Bone marrow (tissue), 2 donors: ENCODE data around the gene COQ8B.

Experiments used
- DNase-seq, 2 donors: peaks; one replicate each; lab custom pipeline; 2025; lab: John Stamatoyannopoulos, UW

The COQ8B gene

GRCh38 chr19:40717880-40718773 is 1.4 kb upstream of the COQ8B start:
- DNase-seq: no peak

GRCh38 chr19:40717325-40717879 is 716 bp upstream of the COQ8B start:
- DNase-seq: no peak

DNA sequence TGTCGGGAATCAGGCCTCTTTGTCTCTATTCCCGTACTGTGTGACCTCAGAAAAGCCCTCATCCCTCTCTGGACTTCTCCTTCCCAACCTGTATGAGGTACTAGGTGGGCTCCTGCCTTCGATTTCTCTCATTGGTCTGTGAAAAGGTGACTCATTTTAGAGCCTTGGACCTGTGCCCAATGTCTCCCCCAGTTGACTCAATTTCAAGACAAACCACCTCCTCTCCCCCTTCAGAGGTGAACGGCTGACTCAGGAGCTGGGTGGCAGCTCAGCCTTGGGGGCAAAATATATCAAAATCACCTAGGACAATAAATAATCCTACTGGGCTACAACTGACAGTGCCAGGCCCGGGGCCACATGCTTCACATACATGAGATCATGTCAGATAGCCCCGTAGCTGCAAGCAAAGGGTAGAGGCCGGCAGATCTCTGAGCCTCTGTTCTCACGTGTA is 630 bp downstream of the COQ8B start:
- DNase-seq: peak in 1 of 2 donors; percentile 7

- DNase-seq: peak; percentile 73 to 89
Measured at GRCh38 chr19:40714441-40715299, 2.0 kb downstream of the COQ8B start.

- DNase-seq: no peak
Measured at GRCh38 chr19:40713939-40714338, 2.7 kb downstream of the COQ8B start.

GRCh38 chr19:40709817-40710216 is 6.9 kb downstream of the COQ8B start:
- DNase-seq: no peak

DNA sequence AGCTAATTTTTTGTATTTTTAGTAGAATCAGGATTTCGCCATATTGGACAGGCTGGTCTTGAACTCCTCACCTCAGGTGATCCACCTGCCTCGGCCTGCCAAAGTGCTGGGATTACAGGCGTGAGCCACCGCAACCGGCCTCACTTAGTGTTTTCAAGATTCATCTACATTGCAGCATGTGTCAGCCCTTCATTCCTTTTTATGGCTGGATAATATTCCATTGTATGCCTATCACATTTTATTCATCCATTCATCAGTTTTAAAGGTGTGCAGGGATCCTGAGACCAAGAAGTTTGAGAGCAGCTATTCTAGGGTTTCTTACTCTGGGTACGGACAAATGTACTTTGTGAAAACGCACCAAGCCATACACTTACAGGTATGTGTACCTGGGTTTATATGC is 9.1 kb downstream of the COQ8B start:
- no peak for DNase-seq

- DNase-seq: no peak
Measured at GRCh38 chr19:40705950-40706619, 10.6 kb downstream of the COQ8B start.

DNA sequence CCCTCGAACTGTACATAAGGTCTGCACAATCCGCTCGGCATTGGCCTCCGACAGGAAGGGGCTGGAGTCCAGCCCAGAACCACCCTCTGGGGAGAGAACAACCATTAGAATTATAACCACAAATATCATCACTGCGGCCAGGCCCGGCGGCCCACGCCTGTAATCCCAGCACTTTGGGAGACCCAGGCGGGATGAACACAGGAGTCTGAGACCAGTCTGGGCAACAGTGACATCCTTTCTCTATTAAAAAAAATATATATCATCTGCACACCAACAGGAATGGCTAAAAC is 11.4 kb downstream of the COQ8B start:
- no peak for DNase-seq

DNA sequence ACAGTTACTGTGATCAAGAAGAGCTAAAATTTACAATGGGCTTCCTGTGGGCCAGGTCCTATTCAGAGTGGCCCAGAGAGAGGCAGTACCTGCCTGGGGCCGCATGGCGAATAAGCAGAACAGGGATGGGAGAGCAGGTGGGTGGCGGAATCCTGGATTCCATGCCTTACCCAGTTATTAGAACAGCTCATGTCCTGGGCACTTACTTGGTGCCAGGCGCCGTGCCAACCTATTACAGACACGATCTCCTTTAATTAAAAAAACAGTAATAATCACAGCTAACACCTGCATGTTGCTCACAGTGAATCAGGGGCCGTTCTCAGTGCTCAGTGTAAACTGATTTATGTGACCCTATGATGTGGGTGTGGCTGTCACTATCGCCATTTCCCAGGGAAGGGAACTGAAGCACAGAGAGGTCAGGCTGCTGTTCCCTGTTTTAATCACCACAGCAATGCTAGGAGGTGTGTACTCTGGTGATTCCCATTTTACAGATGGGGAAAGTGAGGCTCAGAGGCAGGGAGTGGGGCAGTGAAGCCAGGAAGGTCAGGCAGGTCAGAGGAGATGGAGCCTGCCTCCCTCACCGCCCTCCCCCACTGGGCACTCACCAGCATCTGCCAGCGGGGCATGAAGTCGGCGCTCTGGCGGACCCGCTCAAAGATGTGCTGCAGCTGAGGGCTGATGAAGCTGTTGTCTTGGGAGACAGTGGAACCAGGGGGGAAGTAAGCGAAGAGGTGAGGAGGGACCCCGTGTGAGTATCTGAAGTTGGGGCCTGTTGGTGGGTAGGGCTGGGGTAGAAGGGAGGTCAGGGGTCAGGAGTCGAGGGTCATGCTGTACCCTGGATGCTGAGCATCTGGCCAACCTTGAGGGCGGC is 12.0 kb downstream of the COQ8B start:
- DNase-seq: no peak

DNA sequence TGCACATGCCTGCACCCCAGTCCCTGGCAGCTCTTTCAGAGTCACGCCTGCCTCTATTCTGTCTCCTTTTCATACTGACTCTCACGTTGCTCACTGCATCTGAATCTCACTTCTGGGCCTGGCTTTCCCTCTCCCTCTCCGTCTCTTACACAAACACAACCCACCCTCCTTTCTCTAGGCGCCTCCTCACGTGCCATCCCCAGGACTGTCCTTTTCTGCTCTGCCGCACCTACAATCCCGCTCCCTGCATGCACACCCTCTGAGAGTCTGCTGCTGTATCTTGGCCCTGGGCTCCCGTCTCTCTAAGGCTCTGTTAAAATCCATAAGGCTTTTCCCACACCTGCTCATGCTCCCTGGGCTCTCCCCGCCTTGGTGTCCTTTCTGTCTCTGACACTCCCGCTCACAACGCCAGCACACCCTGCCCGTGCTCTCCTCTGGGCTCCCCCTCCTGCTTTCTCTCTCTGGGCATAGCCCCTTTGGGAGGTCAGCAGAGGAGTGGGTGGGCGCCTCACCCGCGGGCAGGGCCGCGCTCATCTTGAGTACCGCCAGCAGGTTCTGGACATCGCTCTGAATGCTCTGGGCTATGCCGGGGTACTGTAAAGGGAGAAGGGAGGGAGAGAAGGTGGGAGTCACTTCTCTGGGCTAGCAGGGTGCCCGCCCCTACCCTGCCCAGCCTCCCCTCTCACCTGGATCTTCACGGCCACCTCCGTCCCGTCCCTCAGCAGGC is 13.5 kb downstream of the COQ8B start:
- DNase-seq: no peak

GRCh38 chr19:40702337-40703012 is 14.2 kb downstream of the COQ8B start:
- no peak for DNase-seq

DNA sequence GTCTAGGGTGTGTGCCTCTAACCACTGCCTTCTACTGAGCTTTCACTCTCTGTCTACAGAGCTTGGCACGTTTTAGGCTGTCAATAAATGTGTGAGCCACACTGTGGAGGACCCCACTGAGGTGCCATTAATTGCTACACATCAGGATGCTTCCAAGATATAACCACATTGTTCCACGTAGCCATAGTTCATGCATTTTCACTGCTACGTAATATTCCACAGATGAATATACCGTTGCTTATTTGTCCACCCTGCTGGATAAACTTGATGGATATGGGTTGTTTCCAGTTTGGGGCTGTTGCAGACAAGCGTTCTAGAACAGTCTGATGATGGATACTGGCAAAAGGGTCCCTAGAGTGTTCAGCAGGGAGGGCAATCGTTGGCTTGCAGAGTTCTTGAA is 14.9 kb downstream of the COQ8B start:
- no peak for DNase-seq

- no peak for DNase-seq
Measured at GRCh38 chr19:40700083-40700482, 16.6 kb downstream of the COQ8B start.

GRCh38 chr19:40697007-40697406 is 19.7 kb downstream of the COQ8B start:
- DNase-seq: no peak

DNA sequence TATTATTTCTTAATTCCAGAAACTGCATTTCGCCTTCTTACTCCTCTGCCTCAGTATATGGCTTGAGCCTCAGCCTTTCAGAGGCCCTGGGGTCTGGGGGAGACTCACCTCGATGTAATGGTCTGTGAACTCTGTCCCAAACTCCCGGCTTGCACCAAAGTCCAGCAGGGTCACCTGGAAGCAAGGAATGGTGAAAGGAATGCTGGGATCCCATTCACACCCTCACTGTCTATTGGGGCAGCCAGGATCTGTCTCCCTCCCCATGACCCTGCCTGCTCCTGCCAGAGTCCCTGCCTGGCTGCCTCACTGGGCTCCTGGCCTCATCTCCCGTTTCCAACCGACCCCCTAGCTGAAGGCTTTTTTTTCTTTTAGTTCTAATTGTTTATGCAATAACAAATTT is 20.8 kb downstream of the COQ8B start:
- no peak for DNase-seq

DNA sequence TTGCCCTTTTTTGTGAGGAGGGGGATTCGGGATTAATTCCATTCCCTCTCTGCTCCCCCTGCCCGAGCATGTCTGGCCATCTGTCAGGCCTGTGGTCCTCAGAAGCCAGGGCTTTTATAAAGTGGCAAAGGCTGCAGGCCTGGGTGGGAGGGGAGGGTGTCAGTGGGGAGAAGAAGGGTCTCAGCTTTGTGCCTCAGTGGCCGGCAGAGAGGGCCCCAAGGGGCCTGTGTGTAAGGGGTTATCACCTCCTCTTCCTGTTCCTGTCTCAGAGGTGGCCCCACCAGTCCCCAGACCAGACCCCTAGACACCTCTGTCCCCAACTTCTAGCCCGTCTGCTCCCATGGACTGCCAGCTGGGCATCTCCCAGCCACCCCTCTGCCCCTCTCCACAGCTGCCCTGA is 22.8 kb downstream of the COQ8B start:
- no peak for DNase-seq

- DNase-seq: no peak
Measured at GRCh38 chr19:40693150-40693788, 23.4 kb downstream of the COQ8B start.

- DNase-seq: no peak
Measured at GRCh38 chr19:40692212-40692551, 24.5 kb downstream of the COQ8B start.
